SK-N-MC (cell line): Measurements from ENCODE around the gene ADARB1.

Source experiments
- EZH2 ChIP-seq: fragments of 200-600 bp; sonication (generic); IDR thresholded peaks from one replicate; pipeline ENCODE4 v1.6.1; 2017; ENCODE audit warnings: antibody characterized with exemption
- POLR2AphosphoS5 ChIP-seq: IDR thresholded peaks from 2 replicates; pipeline ENCODE4 v1.6.1; 2012; ENCODE audit warnings: mild to moderate bottlenecking, low read depth, low read length, borderline replicate concordance

- TF ChIP-seq EZH2 (no peak), POLR2AphosphoS5 (no peak)
Measured at GRCh38 chr21:45175326-45176095, 101.1 kb downstream of the ADARB1 start.
